Heart left ventricle (tissue), 16 donors: Measurements from ENCODE around the gene PTTG1IP. TPM values are rescaled to one million over a fixed set of nuclear protein-coding genes. Genes with fewer than 3 reads are reported as not detected.
A peak's percentile ranks its signal among the peaks of the same experiment; 100 is the strongest.

Source experiments
- ATAC-seq, 4 donors: fragments of 200-7000 bp; cut with Tn5 transposase; one replicate each; pipeline ENCODE4 v1.9.1; 2020 to 2022; ENCODE audit warnings: moderate library complexity in 4 of 4, mild to moderate bottlenecking in 3 of 4, moderate number of reproducible peaks in 1 of 4
- DNase-seq, 5 donors: peaks; one replicate each; pipeline ENCODE4 v3.0.0-alpha.2; 2020
- H3K27ac ChIP-seq, 12 donors: fragments of 200-600 bp; sonication (generic) in 4 of 12; one replicate each; pipeline versions ENCODE4 v1.5.0 to v1.8.0; 2016 to 2022; ENCODE audit warnings: mild to moderate bottlenecking in 2 of 12
- H3K27me3 ChIP-seq, 9 donors: fragments of 200-600 bp; sonication (generic) in 2 of 9; one replicate each; pipeline versions ENCODE4 v1.5.1 to v1.8.0; 2016 to 2022; ENCODE audit warnings: mild to moderate bottlenecking in 3 of 9
- H3K36me3 ChIP-seq, 9 donors: fragments of 200-600 bp; sonication (generic) in 2 of 9; one replicate each; pipeline versions ENCODE4 v1.5.0 to v1.8.0; 2018 to 2022; ENCODE audit warnings: mild to moderate bottlenecking in 2 of 9
- H3K4me1 ChIP-seq, 12 donors: fragments of 200-600 bp; sonication (generic) in 4 of 12; one replicate each; pipeline versions ENCODE4 v1.5.0 to v1.8.0; 2016 to 2022; ENCODE audit warnings: mild to moderate bottlenecking in 3 of 12
- H3K4me3 ChIP-seq, 12 donors: fragments of 200-600 bp; sonication (generic) in 4 of 12; one replicate each; pipeline versions ENCODE4 v1.5.0 to v1.8.0; 2017 to 2022; ENCODE audit warnings: mild to moderate bottlenecking in 9 of 12, moderate library complexity in 4 of 12
- H3K9me3 ChIP-seq, 12 donors: fragments of 200-600 bp; sonication (generic) in 4 of 12; one replicate each; pipeline versions ENCODE4 v1.5.0 to v1.8.0; 2016 to 2022; ENCODE audit warnings: mild to moderate bottlenecking in 1 of 12
- POLR2A ChIP-seq, 2 donors: fragments of 450-650 bp; IDR thresholded peaks; one replicate each; pipeline ENCODE4 v1.6.1; 2017; ENCODE audit warnings: antibody characterized with exemption in 2 of 2, mild to moderate bottlenecking in 2 of 2, moderate library complexity in 2 of 2
- WGBS, 4 donors: extraction: QIAGEN DNeasy Blood & Tissue Kit in 2 of 4; methylation state at CpG; one replicate each; pipeline versions ENCODE4 v1.1.5 to v1.1.7; 2013 to 2018; 5-methylcytosine and 5-hydroxymethylcytosine counted together
- intact Hi-C, 10 donors: fragments of 100-400 bp; cut with DNase I; formaldehyde crosslinking; loops; one replicate each; pipeline versions ENCODE4 v1.11.1 to v1.14.2; 2022
- polyA plus RNA-seq, 2 donors: library from polyadenylated mRNA; stranded (reverse); fragments of 200-250 nt; gene quantifications; one replicate each; pipeline ENCODE4 v1.2.3, GENCODE V29; 2013
- total RNA-seq, 9 donors: library from RNA; depleted of rRNA in 2 of 9; stranded (reverse); fragments of >200 nt in 2 of 9; fragmentation: NEBNext Ultra II Directional in 3 of 9; extraction: Animal tissue kit (Norgen Biotek cat#: 25700) in 3 of 9; gene quantifications; one replicate each; pipeline versions ENCODE4 v1.1.0 to v1.2.4, GENCODE V29; 2016 to 2023
- TF ChIP-seq, protein P1 (sequence below), 12 donors: fragments of 200-600 bp; sonication (generic) in 4 of 12; IDR thresholded peaks; one replicate each; pipeline versions ENCODE4 v1.5.0 to v1.8.0; 2018 to 2022; ENCODE audit warnings: antibody characterized with exemption in 12 of 12, mild to moderate bottlenecking in 5 of 12
- donor health status: ischemic (EF 13 %, LVEDD 7.1; RV severe dilation, severe dysfunction).
- donor health status: healthy with polysubstance abuse.
- donor health status: DM: no; HTN: yes; CAD: no.
- donor health status: DM: no; HTN: no; CAD: no.
- donor health status: ischemic (EF 25% LVEDD 6.9; RV normal size, moderate dysfunction).
- donor health status: ischemic (EF 25% LVEDD 5.7; RV mildly dilated, moderate dysfunction).
- donor health status: healthy.
- donor health status: DM: yes; HTN: yes; CAD: no.
- donor health status: ischemic (EF 35%, LVEDD 5.7; RV mildly dilated, moderate dysfunction).
- donor health status: nonischemic (EF 11% LVEDD 7.7; RV severe dilation, severe dysfunction).
- donor health status: DM: yes; HTN: yes; CAD: no.
- donor health status: PGD.
- donor health status: ischemic (EF 29% LVEDD 5.4; RV normal size, mild dysfunction).
- donor health status: nonischemic (EF 23%, LVEDD 6.1; RV moderate dilation, normal function).

PTTG1IP gene
- total and polyA plus RNA-seq, 11 donors, result 126 to 319 (median 172) TPM

DNA sequence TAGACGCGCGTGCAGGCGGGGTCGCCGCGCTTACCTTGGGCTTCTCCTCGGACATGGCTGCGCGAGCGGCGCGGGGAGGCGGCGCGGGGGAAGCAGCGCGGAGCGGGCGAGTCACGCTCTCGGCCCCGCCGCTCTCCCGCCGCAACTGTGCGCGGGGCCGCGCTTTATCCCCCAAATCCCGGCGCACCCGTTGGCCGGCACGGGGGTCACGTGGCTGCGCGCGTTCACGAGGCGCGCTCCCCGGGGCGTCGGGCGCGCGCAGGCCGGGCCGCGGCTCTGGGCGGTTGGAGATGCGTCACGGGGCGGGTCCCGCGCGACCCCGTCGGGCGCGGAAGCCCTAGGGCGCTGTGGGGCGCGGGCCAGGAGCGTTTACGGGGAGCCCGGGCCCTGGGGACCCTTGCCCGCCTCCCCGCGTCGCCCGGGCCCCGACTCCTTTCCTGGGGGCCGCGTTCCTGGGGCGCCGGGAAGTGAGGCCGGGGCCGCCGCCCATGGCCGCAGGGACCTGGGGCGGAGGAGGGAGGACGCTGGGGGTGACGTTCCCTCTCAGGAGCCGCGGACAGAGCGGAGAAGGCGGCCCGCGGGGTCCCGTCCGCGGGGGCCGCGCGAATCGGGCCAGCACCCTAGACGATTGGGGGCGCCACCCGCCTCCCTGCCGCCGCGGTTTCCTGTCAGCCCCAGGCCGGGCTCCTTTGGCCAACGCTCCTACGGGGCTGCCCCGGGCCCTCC is 55.4 kb downstream of the PTTG1IP start, which contains the start of gene SUMO3:
Gene SUMO3 (minus strand): TSS at position 149 of the 726 bp plus-strand sequence. CDS start 94 bp downstream, at position 55.
- TF ChIP-seq, protein P1, sequence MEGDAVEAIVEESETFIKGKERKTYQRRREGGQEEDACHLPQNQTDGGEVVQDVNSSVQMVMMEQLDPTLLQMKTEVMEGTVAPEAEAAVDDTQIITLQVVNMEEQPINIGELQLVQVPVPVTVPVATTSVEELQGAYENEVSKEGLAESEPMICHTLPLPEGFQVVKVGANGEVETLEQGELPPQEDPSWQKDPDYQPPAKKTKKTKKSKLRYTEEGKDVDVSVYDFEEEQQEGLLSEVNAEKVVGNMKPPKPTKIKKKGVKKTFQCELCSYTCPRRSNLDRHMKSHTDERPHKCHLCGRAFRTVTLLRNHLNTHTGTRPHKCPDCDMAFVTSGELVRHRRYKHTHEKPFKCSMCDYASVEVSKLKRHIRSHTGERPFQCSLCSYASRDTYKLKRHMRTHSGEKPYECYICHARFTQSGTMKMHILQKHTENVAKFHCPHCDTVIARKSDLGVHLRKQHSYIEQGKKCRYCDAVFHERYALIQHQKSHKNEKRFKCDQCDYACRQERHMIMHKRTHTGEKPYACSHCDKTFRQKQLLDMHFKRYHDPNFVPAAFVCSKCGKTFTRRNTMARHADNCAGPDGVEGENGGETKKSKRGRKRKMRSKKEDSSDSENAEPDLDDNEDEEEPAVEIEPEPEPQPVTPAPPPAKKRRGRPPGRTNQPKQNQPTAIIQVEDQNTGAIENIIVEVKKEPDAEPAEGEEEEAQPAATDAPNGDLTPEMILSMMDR (IDR thresholded peaks at IDR 0.05), result peak in 3 of 12 donors; percentile 8 to 36 (median 17)
- peak; percentile 87 to 97 for TF ChIP-seq POLR2A (IDR thresholded peaks at IDR 0.05)
- Histone ChIP-seq H3K27me3 (no peaks in the 10 kb centered on the region), H3K4me1 (peaks cover 0 to 39% (median 24%) of the 10 kb centered on the region in 12 donors), H3K9me3 (peaks cover 0 to 38% (median 11%) of the 10 kb centered on the region in 12 donors), H3K27ac (peak within 1 kb of the TSS; percentile 85 to 99 (median 96)), H3K36me3 (peaks cover 0 to 12% (median 7%) of the 10 kb centered on the region in 9 donors), H3K4me3 (peak within 1 kb of the TSS; percentile 72 to 97 (median 88))
- intact Hi-C loops, result loop anchor here in 8 of 10 donors (2.0 to 10.0 kb wide), 8 partner anchors 25 to 317 kb away; partner anchors contain the start of gene PTTG1IP (in 5 of the 8)
- DNase-seq (peak; percentile 80 to 93 (median 85)), ATAC-seq (peak; percentile 18 to 77 (median 68))
- whole genome bisulfite sequencing, 4 donors, result 0 to 1% (median 0%) methylated on average over 41 to 108 of the region's 108 CpGs; no CpG with 5 or more reads in 1 of the 4 donors

DNA sequence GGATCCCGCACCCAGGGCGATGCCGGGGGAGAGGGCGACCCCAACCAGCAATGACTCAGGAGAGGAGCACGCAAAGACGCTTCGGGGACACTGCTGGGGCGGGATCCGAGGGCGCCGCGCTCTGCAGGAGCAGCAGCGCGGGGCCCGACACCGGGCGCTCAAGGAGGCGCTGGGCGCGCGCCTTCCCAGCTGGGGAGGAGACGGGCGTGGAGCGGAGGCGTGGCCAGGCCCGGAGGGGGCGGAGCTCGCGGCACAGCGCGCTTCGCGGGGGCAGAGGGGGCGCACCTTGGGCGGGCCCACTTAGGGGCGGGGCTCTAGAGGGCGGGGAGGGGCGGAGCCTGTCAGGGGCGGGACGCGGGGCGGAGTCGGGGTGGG is 56.0 kb downstream of the PTTG1IP start:
- Histone ChIP-seq H3K9me3 (peaks cover 0 to 32% (median 5%) of the 10 kb centered on the region in 12 donors), H3K4me3 (peak overlapping the region; percentile 72 to 97 (median 88)), H3K27me3 (no peaks in the 10 kb centered on the region), H3K36me3 (peaks cover 0 to 18% (median 13%) of the 10 kb centered on the region in 9 donors), H3K4me1 (peaks cover 0 to 39% (median 24%) of the 10 kb centered on the region in 12 donors), H3K27ac (peak overlapping the region; percentile 85 to 99 (median 96))
- WGBS, 4 donors, result 0 to 3% (median 1%) methylated on average over 10 to 43 of the region's 43 CpGs
- peak; percentile 93 to 98 (median 93) for DNase-seq
- ATAC-seq, result peak; percentile 90 to 98 (median 93)
- TF ChIP-seq, protein P1 (IDR thresholded peaks at IDR 0.05), result no peak
- TF ChIP-seq POLR2A (IDR thresholded peaks at IDR 0.05), result no peak
- intact Hi-C loops, result loop anchor here in 8 of 10 donors (2.0 to 10.0 kb wide), 6 partner anchors 35 to 317 kb away; partner anchors contain the start of gene PTTG1IP (in 4 of the 8)

DNA sequence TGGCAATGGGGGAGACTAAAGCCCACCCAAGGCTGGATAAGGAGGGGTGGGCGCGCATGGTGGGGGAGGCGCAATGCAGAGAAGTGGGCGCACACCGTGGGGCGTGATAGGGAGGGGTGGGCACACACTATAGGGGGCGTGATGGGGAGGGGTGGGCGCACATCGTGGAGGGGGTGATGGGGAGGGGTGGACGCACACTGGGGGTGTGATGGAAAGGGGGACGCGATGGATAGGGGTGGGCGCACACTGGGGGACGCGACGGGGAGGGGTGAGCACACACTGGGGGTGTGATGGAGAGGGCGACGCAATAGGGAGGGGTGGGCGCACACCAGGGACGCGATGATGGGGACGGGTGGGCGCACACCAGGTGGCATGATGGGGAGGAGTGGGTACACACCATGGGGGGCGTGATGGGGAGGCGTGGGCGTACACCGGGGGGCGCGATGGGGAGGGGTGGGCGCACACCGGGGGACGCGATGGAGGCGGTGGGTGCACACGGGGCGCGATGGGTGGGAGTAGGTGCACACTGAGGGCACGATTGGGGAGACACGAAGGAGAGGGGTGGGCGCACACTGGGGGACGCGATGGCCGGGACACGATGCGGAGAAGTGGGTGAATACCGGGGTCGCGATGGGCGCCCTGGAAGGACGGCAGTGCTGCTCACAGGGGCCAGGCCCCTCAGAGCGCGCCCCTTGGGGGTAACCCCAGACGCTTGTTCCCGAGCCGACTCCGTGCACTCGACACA is 56.6 kb downstream of the PTTG1IP start:
- H3K27me3 ChIP-seq, result no peaks in the 10 kb centered on the region
- H3K4me3 ChIP-seq, result peak overlapping the region; percentile 72 to 97 (median 88)
- H3K27ac ChIP-seq, result peak overlapping the region in 7 of 12 donors; percentile 47 to 99 (median 94)
- H3K4me1 ChIP-seq, result peaks cover 0 to 39% (median 24%) of the 10 kb centered on the region in 12 donors
- intact Hi-C loops, result loop anchor here in 8 of 10 donors (2.0 to 10.0 kb wide), 6 partner anchors 35 to 318 kb away; partner anchors contain the start of gene PTTG1IP (in 4 of the 8)
- peaks cover 0 to 23% (median 17%) of the 10 kb centered on the region in 9 donors for H3K36me3 ChIP-seq
- H3K9me3 ChIP-seq, result peaks cover 0 to 27% (median 2%) of the 10 kb centered on the region in 12 donors
- ATAC-seq, result peak in 2 of 4 donors; percentile 1 to 4
- no peak for TF ChIP-seq POLR2A (IDR thresholded peaks at IDR 0.05)
- TF ChIP-seq, protein P1 (IDR thresholded peaks at IDR 0.05), result no peak
- peak in 3 of 5 donors; percentile 36 to 50 (median 44) for DNase-seq
- 59 to 71% (median 63%) methylated on average over 56 to 57 of the region's 57 CpGs for WGBS, 4 donors
